GM12892 (cell line): Measurements from ENCODE around the gene PTK7.

Experiments
- POLR2A ChIP-seq: IDR thresholded peaks from 2 replicates; pipeline ENCODE4 v1.6.1; 2011; ENCODE audit warnings: low read depth, low read length, control low read depth
- POLR2AphosphoS5 ChIP-seq: IDR thresholded peaks from 2 replicates; pipeline ENCODE4 v1.6.1; 2011; ENCODE audit warnings: low read depth, low read length, control low read depth
- TAF1 ChIP-seq: IDR thresholded peaks from 2 replicates; pipeline ENCODE4 v1.6.1; 2011; ENCODE audit warnings: low read depth, mild to moderate bottlenecking, control low read depth, low read length, borderline replicate concordance

DNA sequence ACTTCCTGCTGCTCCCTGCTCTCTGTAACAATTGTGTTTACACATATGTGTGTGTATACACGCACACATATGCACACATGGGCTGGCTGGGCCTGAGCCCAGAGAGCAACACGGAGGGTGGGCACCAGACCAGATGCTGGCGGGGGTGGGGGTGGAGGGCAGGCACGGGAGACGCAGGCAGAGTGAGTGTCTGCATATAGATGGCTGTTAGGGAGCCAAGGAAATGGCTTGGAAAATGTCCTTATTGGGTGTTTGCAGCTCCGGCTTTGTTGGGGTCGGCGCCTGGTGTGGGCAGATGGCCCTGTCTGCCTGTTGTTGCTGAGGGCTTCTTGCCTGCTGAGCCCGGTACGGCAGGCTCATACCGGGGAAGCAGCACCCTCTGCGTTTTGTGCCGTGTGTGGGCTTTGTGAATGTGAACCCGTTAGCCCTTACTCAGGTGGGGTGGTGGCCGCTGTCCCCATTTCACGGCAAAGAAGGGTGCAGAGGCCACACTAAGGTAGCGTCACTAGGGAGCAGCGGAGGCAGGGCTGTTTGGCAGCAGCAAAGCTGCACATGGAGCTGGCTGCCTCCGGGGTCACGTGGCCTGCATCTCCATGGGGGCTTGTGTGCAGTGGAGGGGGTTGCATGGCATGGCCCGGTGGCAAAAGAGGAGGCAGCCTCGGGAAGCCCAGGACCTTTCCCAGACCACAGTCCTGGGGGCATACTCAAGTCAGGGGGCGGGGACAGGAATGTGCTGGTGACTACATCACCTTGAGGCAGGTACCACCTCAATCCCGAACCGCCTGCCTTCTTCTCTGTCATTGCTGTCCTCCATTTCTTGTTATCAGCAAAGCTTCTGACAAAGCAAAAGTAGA, 47.6 kb downstream of the PTK7 start:
- TF ChIP-seq POLR2A, result no peak
- no peak for TF ChIP-seq TAF1
- TF ChIP-seq POLR2AphosphoS5, result no peak
